OCI-M2 (cell line): ENCODE measurements around the gene ANKS1B.
"Not testable (repeated sequence)": the region's sequence is repeated elsewhere in the genome, so short reads cannot be mapped to it uniquely, and the experiment has no call there.

ENCODE experiments used
- DNase-seq: peaks from one replicate; lab custom pipeline; 2025; ENCODE audit not compliant: unreplicated experiment; lab: John Stamatoyannopoulos, UW

Gene ANKS1B

DNA sequence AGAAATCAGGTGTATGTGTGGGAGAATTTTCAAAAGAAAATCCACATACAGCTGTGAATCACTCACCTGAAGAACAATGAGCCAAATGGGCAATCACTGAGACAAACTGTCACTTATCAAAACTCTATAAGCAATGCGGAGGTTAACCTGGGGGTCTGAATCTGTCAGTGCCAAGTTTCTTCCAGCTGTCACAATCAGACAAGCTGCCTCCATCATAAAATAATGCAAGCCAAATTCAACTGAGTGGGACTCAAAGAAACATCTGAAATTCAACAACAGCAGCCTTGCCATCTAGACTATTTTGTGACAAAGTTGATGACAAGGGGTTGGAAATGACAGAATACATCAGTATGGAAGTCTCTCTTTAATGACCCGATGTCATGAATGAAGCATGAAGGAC lies 276.9 kb downstream of the ANKS1B start:
- DNase-seq, result no peak

DNA sequence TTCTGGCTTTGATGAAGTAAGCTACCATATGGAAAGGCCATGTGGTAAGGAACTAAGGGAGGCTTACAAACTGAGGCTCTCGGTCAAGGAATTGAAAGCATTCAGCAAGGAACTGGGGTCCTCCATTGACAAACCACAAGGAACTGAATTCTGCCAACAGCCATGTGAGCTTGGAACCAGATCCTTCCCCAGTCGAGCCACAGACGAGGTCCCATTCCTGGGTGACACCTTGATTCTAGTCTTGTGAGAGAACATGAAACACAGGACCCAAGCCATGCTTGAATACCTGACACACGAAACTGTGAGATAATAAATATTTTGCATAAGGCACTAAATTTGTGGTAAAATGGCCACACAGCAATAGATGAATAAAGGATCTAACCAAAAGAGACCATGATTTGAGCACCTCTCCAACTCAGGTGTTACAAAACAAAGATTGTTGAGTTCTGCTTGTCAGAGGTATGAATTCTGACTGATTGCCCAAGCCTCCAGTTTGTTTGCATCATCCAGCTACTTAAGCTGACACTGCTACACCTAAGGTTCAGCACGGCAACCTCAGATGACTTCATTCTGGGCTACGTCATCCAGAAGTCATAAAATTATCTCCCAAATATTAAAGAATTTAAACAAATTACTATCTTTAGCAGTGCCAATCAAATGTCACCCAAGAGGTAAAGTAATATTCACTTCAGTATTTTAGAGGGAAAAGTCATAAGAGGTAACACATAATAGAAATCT lies 277.8 kb downstream of the ANKS1B start:
- no peak for DNase-seq

DNA sequence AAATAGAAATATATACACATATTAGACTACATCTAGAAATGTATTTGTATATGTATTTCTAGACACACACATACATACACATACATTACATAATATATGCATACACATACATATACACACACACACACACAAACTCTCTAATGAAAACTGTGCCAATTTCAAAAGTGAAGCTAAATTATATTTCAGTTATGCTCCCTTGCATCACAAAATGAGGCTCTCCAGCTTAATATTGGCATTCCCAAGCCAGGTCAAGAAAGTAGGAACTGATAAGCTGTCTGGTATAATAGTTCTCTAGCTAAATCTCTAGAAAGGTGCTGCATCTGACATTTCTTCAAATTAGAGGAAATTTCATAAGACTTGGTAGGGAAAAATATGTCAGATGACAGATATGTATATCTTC lies 280.3 kb downstream of the ANKS1B start:
- no peak for DNase-seq

DNA sequence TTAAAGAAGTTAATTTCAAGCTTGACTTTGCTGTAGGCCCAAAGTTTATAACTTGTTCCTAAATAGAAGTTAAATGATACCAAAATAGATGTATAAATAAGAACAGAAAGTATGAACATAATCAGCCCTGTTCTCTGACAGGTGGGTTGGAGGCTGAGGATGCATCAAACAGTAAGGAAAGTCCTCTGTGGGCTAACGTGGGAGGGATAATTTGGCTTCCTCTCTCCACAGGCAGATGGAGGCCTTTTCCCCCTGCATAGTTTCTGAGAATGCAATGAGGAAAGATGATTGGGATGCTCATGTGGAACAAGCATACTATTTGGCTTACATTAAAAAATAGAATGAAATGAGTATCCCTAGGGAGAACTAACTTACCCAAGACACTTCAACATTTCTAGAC lies 280.7 kb downstream of the ANKS1B start:
- no peak for DNase-seq

DNA sequence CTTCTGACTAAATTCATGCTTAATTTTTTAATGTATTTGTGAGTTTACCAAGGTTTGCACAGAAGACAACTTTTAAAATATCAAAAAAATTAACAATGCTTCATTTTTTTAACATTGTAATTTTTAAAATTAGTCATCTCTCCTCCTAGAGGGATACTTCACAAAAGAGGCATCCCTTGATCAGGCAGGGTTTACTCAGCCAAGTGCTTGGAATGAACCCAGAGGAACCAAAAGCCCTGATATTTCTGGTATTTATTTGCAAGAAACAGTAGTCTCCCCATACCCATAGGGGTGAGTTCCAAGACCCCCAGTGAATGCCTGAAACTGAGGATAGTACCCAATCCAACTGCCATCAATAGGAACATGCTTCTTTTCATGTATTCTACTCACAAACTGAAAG lies 284.7 kb downstream of the ANKS1B start:
- DNase-seq, result no peak

DNA sequence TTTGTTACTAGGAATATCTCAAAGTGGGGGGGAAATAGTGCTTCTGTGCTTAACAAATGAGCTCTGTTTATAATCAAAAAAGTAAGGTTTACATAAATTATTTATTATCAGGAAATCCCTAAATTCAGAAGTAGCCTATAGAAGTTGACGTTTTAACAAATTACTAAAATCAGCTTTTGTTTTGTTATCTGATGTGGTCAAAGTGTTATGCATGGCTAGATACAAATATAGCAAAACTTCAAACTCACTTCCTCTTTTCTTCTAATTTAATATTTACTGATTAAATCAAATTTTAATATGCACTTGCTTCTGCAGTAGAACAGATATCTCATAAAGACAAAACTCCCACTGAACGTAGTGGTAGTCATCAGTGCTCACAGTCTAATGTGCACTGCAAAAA lies 289.7 kb downstream of the ANKS1B start:
- DNase-seq, result no peak

DNA sequence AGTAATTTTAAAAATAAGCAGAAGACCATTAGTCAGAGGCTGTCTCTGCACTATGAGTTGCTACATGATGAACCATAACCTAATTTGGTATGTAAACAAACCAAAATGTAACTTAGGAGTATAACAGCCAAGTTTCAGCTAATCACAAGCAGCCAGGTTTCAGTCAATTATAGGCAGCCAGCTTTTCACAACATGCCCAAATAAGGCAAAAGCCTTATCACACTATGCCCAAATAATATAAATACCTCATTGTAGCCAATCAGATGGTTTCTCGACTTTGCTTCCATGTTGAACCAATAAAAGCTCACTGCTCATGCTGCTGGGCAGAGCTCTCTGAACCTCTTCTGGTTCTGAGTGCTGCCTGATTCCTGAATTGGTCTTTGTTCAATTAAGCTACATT lies 298.6 kb downstream of the ANKS1B start:
- no peak for DNase-seq

DNA sequence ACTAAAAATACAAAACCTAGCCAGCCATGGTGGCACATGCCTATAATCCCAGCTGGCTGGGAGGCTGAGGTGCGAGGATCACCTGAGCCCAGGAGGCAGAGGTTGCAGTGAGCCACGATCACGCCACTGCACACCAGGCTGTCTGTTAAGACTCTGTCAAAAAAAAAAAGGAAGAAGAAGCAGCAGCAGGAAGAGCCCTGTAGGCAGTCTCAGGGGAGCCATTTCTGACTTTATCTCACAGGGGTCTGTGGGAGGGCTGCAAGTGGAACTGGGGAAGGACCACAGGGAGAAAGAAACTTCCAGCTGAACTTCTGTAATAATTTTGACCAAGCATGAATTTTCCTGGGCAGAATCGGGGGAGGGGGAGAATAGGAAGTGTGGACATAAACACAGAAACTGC lies 304.5 kb downstream of the ANKS1B start:
- no peak for DNase-seq

DNA sequence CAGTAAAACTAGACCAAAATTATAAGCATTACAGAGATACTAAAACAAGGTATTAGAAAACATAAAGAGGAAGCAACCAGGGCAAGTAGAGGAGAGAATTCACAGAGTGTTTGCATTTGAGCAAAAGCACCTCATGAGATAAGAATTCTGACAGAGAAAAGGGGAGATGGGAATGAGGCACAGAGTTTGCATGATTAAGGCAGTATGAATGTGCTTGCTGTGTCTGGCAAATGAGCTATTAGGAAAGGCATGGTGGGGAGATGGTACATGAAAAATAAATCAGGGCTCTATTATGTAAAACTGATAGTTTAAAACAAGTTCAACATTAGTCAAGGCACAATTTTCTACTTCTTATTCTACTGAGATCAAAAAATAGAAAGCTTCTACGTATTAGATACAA lies 314.1 kb downstream of the ANKS1B start:
- no peak for DNase-seq

DNA sequence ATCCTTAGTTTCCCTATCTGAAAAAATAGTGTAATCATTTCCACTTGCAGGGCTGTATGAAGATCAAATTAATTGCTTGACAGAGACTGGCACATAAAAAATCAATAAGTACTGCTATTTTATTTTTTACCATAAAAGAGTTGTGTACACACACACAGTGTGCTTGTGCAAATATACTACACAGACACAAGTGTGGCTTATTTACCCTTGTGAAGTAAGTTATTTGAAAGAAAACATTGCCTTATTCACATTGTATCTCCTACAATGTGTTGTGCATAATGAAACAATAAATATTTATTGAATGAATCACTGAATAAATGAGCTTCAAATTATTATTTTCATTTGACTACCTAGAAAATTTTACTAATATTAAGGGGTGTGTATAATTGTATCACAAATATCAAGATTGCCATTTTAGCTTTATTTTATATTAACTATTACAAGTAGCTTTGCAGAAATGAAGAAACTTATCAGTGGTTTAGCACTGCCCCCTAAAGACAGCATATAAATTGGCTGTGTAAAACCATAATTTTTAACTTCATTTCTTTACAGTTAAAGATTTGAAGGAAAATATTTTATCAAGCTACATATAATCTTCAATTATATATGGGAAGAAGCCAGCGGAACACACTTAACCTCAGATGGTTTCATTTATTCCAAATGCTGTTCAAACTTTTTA lies 325.9 kb downstream of the ANKS1B start:
- DNase-seq, result no peak

DNA sequence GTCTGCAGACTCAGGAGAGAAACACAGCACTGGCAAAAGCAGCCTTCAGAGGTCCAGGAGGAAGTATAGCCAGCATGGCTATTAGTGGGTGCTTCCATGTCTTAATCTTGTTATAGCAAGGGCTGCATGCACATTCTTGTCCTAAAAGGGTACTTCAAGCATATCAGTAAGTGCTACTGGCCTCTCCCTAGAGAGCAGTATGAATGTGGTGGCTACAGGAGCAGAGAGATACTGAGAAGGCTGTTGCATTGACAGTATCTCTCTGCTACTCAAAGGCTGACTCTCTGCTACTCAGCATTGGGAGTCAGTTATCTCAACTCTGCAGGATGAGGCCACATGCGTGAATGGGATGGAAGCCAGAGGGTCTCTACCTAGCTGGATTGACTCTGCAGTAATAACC lies 335.2 kb downstream of the ANKS1B start:
- DNase-seq, result no peak

DNA sequence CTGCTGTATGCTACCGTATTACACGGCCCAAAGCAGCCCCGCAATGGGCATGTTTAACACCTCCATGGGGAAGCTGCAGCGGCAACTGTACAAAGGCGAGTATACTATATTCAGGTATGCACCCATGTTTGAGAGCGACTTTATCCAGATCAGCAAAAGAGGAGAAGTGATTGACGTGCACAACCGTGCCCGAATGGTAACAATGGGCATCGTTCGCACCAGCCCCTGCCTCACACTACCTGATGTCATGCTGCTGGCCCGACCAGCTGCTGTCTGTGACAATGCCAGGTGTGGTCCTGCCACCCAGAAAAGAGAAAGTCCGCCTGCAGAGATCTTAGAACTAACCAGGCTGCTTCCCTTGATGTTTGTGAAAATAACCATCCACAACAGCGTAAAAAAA lies 336.6 kb downstream of the ANKS1B start:
- no peak for DNase-seq

DNA sequence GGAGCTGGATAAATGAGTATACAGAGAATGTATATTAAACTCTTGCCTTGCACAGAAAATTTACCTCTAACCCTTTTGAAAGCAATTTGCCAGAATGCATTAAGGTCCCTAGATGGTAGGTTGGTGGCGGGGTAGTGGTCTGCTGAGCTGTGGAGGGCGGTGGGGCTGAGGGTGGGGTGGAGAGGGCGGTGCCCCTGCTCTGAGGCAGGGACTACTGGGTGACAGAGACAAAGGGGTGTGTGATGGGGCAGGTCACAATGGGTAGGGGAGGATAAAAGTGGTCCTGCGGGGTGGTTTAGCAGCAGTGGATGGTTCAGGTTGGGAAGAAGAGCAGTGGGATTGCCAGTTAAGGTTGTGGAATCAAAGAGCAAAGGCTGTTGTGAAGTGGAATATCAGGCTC lies 337.3 kb downstream of the ANKS1B start, which contains the start of gene GARIN6:
Gene GARIN6 (plus strand): TSS at position 301 of the 400 bp plus-strand sequence. CDS start 422 bp downstream, outside the sequence.
- DNase-seq, result no peak

DNA sequence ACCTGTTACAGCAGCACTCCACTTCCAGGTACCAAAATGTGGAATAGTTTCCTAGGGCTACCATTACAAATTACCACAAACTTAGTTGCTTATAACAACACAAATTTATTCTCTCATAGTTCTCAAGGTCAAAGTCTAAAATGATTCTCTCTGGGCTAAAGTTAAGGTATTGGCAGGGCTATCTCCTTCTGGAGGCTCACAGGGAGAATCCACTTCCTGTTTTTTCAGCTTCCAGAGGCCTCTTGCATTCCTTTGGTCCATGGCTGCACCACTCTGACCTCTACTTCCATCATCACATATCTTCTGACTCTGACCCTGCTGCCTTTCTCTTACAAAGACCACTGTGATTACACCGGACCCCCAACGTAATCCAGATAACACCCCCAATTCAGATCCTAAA lies 340.1 kb downstream of the ANKS1B start:
- no peak for DNase-seq

DNA sequence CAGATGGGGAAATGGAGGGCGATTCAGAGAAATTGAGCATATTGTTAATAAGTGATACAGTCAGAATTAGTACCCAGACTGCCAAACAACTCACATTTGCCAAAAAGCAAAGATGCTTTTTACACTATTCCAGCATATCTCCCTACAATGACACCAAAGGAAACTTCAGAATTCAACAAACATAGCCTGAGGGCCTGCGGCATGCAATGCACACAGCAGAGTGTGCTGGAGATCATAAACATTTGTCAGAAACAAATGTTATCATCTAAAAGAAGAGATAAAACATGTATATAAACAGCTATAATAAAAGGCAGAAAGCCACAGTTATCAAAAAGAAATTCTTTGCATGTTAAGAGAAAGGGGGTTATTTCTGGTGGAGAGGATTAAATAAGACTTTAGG lies 357.3 kb downstream of the ANKS1B start:
- DNase-seq, result no peak

DNA sequence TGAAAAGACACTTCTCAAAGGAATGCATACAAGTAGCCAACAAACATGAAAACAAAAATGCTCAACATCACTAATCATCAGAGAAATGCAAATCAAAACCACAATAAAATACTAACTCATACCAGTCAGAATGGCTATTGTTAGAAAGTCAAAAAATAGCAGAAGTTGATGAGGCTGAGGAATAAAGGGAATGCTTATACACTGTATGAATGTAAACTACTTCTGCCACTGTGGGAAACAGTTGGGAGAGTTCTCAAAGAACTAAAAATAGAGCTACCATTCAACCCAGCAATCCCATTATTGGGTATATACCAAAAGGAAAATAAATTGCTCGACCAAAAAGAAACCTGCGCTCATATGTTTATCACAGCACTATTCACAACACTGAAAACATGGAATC lies 360.1 kb downstream of the ANKS1B start:
- not testable (repeated sequence) for DNase-seq

DNA sequence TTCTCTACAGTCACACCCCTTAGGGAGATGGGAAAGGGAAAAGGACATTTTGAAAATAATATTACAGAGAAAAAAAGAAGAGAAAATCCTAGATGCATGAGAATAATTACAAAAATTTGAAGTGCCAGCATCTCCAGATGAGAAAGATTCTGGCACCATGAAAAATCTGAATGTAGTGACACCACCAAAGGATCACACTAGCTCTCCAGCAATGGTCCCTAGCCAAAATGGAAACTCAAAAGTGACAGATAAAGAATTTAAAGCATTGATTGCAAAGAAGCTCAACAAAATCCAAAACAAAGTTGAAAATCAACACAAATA lies 364.6 kb downstream of the ANKS1B start:
- DNase-seq, result no peak

DNA sequence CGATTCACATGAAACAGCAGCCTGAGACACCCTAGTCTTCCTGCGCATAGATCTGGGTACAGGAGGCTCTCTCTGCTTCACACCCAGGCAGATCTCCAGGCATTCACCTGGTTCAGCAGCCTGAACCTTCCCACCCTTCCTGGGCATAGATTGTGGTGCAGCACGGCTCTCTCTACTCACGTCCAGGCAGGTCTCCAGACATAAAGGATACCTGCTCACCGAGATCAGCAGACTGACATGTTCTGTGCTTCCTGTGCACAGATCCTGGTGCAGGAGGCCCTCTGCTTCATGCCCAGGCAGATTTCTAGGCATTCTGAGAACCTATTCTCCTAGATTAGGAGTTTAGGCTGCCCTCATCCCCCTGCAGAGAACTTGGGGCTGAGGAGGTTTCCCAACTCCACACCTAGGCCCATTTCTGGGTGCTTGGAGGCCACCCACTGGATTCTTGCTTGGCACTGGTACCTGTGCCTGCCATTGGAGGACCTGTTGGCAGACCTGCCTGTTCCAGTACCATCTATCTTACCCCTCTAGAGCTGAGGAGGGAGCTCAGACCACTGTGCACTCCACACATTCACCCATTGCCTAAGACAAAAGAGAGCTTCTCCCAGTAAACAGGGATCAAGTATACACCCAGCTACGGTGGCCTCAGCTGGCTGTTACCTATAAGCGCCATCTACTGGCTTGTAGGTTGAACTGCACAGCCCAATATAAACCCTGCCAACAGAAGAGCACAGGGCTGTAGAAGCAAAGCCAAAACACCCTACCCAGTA lies 365.2 kb downstream of the ANKS1B start:
- no peak for DNase-seq

DNA sequence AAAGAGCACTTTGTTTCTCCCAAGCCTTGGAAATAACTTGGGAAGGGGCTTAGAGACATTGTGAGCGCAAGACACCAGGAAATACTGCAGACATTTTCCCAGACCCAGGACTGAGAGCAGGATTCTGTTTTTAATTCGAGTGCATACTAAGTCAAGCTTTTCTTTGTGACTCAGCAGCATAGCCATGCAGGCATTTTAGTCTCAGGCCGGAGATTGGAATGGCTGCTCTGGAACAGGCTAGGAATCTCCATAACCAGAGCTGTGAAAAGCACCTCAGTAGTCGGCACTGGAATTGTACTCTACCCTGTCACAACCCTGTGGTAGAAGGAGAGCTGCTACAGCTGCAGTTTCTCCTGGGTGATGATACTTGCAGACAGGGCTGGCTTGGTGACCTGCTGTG lies 366.1 kb downstream of the ANKS1B start:
- no peak for DNase-seq

DNA sequence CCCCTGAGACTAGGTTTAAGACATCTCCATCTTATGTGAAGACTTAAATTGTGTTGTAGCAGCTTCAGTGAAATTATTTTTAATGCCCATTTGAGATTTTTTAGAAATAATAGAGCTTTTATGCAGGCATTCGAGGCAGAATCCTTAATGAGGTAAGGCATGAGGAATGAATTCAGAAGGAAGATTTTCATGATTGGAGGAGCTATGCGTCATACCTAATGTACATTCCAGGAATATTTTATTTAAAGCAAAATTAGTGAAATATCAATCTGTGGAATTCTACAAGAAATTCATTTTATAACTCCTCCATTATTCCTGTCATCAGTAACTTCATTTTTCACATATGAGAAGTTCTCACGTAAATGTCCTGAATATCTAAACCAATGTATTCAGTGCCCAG lies 373.1 kb downstream of the ANKS1B start:
- no peak for DNase-seq

DNA sequence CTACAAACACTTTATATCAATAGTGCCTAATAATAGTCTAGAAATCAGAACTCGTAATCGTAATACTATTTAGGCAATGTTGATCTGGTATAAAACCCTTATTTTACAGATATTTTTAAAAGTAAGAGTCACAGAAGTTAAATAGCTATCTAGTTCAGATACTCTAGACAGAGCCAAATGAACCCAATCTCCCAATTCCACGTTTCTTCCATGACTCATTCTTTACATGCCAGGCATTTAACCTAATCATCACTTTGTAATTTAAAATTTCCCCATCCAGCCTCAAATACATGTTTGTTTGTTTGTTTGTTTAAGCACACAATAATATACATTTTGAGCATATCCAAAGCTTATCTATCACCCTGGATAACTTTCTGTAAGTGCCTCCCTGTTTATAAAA lies 373.6 kb downstream of the ANKS1B start:
- no peak for DNase-seq
